Measurements from ENCODE around the gene FKBP1A.

DNA sequence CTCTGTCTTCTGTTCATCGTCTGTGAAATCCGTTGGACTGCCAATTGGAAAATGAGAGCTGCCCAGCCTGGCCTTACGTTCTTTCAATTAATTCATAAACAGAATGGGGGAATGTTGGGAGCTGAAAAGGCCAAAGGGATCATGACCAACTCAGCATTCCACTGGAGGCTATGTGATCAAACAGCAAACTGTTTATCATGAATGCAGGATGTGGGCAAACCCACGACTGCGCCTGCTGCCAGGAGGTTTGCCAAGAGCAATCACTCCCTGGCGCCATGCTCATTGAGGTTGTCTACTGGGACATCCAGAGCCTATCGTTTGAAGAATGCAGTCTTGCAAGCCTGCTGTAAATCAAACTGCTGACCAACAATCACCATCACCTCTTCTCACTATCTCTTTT, 9.3 kb upstream of the FKBP1A start:
- TF ChIP-seq CTCF (IDR thresholded peaks at IDR 0.05; ENCODE audit: extremely low read depth in 1 of 2, insufficient read depth in 1 of 2, low read depth in 1 of 2, low read length in 2 of 2) = no peak
- TF ChIP-seq, protein P1, sequence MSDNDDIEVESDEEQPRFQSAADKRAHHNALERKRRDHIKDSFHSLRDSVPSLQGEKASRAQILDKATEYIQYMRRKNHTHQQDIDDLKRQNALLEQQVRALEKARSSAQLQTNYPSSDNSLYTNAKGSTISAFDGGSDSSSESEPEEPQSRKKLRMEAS (IDR thresholded peaks at IDR 0.05; ENCODE audit: insufficient read depth, insufficient read length) = no peak

All from endothelial cell of umbilical vein (primary cell).